ENCODE results near the gene BACH1.
"Not testable (repeated sequence)": the region's sequence is repeated elsewhere in the genome, so short reads cannot be mapped to it uniquely, and the experiment has no call there.

The BACH1 gene

DNA sequence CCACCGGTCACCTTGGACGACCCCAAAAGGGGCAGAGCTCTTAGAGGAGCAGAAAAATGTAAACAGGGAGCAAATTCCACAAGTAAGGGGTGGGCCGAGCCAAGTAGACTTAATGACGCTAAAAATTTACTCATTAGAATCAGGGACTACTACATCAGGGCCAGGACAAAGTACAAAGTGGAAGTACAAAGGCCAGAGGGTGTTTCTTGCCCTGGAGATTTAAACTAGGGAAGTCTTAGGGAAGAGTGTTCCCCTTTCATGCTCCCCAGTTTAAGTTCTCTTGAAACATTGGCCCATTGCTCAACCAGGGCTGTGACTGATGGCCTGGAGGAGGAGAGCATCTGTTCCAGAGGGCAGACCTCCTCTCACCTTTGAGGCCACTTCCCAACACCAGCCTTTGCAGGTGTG is 48.6 kb downstream of the BACH1 start:
- no peak overlapping the region for H3K4me3 ChIP-seq (ENCODE audit: low read depth, low read length)
- DNase-seq (ENCODE audit: low read depth), result no peak
- in situ Hi-C loops (cut with HindIII; ENCODE audit: low sequenced_read_pairs), result no loop called here
- TF ChIP-seq CTCF (IDR thresholded peaks at IDR 0.05; ENCODE audit: low read depth, low read length, missing control alignments), result no peak

DNA sequence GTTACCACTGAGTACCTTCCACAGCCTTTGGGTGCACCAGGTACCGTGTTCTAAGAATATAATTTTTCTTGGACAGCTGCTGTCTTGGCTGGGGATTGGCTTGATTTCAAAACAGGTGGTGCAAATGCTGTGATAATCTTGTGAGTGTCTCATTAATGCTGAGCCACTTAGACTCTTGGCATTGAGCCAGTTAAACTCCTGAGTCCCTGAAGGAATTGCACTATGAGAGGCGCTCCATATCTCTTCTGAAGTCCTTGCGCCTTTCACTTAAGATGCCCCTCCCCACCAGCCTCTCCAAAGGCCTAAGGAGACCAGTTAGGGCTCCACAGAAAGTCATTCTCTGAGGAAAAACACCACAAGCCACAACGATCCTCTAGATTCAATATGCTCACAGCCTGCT is 51.0 kb downstream of the BACH1 start:
- H3K4me3 ChIP-seq (ENCODE audit: low read depth, low read length), result no peak overlapping the region
- DNase-seq (ENCODE audit: low read depth), result no peak
- TF ChIP-seq CTCF (IDR thresholded peaks at IDR 0.05; ENCODE audit: low read depth, low read length, missing control alignments), result no peak
- in situ Hi-C loops (cut with HindIII; ENCODE audit: low sequenced_read_pairs), result no loop called here

GRCh38 chr21:29350246-29350779 is 51.6 kb downstream of the BACH1 start:
- H3K4me3 ChIP-seq (ENCODE audit: low read depth, low read length), result no peak overlapping the region
- in situ Hi-C loops (cut with HindIII; ENCODE audit: low sequenced_read_pairs), result no loop called here
- no peak for DNase-seq (ENCODE audit: low read depth)
- no peak for TF ChIP-seq CTCF (IDR thresholded peaks at IDR 0.05; ENCODE audit: low read depth, low read length, missing control alignments)

DNA sequence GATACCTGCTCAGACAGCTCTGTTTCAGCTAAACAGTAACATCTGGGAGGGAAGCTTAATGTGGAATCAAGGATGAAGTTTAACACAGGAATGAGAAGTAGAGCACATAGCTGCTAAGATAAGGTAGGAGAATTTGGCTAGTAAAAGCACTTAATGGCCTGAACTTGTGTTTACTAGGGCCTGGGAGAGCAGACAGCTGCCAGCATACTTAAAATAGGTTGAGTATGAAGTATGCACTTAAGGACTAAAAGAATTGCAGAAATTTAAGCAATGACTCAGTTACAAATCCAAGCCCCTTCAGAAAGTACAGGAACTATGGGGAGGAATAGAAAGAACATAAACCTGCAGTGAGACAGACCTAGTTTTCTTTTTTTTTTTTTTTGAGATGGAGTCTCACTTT is 53.0 kb downstream of the BACH1 start:
- no peak for DNase-seq (ENCODE audit: low read depth)
- in situ Hi-C loops (cut with HindIII; ENCODE audit: low sequenced_read_pairs), result no loop called here
- H3K4me3 ChIP-seq (ENCODE audit: low read depth, low read length), result no peak overlapping the region
- TF ChIP-seq CTCF (IDR thresholded peaks at IDR 0.05; ENCODE audit: low read depth, low read length, missing control alignments), result no peak

DNA sequence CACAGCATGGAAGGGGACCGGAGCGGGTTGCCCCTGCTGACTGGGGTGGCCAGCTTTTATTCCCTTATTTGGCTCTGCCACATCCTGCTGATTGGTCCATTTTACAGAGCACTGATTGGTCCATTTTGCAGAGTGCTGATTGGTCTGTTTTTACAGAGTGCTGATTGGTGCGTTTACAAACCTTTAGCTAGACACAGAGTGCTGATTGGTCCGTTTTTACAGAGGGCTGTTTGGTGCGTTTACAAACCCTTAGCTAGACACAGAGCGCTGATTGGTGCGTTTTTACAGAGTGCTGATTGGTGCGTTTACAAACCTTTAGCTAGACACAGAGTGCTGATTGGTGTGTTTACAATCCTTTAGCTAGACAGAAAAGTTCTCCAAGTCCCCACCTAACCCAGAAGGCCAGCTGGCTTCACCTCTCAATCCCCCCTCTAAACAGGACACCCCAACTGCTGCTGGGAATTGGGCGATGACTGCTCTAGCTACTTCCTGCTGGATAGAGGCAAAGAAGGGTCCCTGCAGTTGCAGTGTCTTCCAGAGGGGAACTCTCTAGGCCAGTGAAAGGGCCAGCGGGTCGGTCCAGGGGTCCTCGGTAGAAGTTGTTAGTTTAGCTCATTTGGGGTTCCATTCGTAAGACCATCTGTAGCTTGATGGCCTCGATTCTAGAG is 56.5 kb downstream of the BACH1 start:
- H3K4me3 ChIP-seq (ENCODE audit: low read depth, low read length); in situ Hi-C loops (cut with HindIII; ENCODE audit: low sequenced_read_pairs); DNase-seq (ENCODE audit: low read depth): not testable (repeated sequence)

DNA sequence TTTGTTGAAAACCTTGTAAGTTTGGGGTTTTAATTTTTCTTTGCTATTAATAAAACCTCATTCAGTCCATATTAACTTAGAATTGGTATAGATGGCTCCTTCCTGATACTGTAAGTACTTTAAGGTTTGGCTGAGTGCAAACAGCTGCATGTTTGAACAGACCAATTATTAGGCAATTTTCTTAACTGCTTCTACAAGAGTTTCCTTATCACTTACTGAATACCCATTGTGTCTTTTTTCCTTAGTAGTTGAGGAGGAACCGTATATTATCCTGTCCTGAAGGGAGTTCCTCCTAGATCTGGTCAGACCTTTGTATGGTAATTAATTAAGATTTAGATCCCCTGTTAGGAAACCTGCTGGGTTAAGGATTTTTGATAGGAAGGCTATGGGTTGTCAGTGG is 57.6 kb downstream of the BACH1 start:
- DNase-seq (ENCODE audit: low read depth); H3K4me3 ChIP-seq (ENCODE audit: low read depth, low read length); in situ Hi-C loops (cut with HindIII; ENCODE audit: low sequenced_read_pairs): not testable (repeated sequence)

DNA sequence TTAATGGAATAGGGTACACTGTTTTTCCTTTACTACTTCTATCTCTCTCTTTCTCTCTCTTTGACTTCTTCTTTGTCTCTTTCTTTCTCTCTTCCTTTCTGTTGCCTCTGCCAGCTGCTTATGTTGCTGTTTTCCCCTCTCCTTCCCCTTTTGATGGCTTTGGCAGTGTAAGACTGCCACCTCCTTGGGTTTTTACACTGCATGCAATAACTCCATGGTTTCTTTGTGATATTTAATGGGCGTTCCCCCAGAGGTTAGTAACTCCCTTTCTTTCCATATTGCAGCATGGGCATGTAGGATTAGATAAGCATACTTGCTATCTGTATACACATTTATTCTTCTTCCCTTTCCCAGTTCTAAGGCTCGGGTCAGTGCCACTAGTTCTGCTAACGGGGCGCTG is 58.1 kb downstream of the BACH1 start:
- DNase-seq (ENCODE audit: low read depth); in situ Hi-C loops (cut with HindIII; ENCODE audit: low sequenced_read_pairs); H3K4me3 ChIP-seq (ENCODE audit: low read depth, low read length): not testable (repeated sequence)

DNA sequence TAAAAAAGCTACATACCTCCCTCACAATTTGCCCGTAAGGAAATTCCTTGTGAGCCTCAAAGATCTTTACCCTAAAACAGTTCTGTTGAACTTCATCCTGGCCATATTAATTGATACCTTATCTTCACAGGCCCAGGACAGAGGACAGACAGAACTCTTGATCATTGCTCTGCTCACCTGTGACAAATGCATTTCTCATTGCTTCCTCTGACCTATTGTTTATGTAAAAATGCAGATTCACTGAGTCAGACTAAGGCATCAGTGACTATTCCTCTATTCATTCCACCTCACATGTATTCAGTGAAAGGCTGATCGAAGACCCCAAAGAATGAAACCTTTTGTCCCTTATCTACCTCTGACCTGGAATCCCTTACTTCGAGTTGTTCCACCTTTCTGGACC is 61.0 kb downstream of the BACH1 start:
- no peak for TF ChIP-seq CTCF (IDR thresholded peaks at IDR 0.05; ENCODE audit: low read depth, low read length, missing control alignments)
- in situ Hi-C loops (cut with HindIII; ENCODE audit: low sequenced_read_pairs), result loop anchor here (5.0 kb wide), 1 partner anchor 262 kb away; no protein-coding TSS in a partner anchor
- H3K4me3 ChIP-seq (ENCODE audit: low read depth, low read length), result no peak overlapping the region
- DNase-seq (ENCODE audit: low read depth), result no peak
